Activated naive CD4-positive, alpha-beta T cell treated with anti-CD3 and anti-CD28 coated beads for 36 hours (primary cell): ENCODE measurements around the gene STK11IP. TPM values are rescaled to one million over a fixed set of nuclear protein-coding genes. Genes with fewer than 3 reads are reported as not detected.

Experiments used
- CTCF ChIA-PET: fragments of 350-600 bp; sonication (Branson Sonifier 250); formaldehyde crosslinking; loops from one replicate; lab custom pipeline; 2021; ENCODE audit warnings: antibody characterized with exemption; lab: Charles Lee
- DNase-seq: peaks from one replicate; pipeline ENCODE4 v3.0.0-alpha.2; 2020
- H3K27ac Mint-ChIP-seq: one replicate; pipeline ENCODE4 v1.8.0; 2021; ENCODE audit warnings: mild to moderate bottlenecking, mixed read lengths
- H3K27me3 Mint-ChIP-seq: one replicate; pipeline ENCODE4 v1.8.0; 2021; ENCODE audit warnings: low read depth, mixed read lengths
- H3K36me3 Mint-ChIP-seq: one replicate; pipeline ENCODE4 v1.8.0; 2021; ENCODE audit warnings: low read depth, mixed read lengths
- H3K4me1 Mint-ChIP-seq: one replicate; pipeline ENCODE4 v1.8.0; 2021; ENCODE audit warnings: low read depth, mixed read lengths
- H3K4me3 Mint-ChIP-seq: one replicate; pipeline ENCODE4 v1.8.0; 2021; ENCODE audit warnings: mild to moderate bottlenecking, moderate library complexity, mixed read lengths
- H3K9me3 Mint-ChIP-seq: one replicate; pipeline ENCODE4 v1.8.0; 2021; ENCODE audit warnings: mixed read lengths
- intact Hi-C: fragments of 100-400 bp; cut with micrococcal nuclease; formaldehyde crosslinking; loops from one replicate; pipeline ENCODE4 v1.15.1; 2023
- total RNA-seq, 2 experiments: library from RNA; stranded (reverse); gene quantifications; one replicate each; pipeline ENCODE4 v1.2.3, GENCODE V29; 2021

Gene STK11IP
- total RNA-seq, 2 experiments from 2014 or later = 32.1 TPM

DNA sequence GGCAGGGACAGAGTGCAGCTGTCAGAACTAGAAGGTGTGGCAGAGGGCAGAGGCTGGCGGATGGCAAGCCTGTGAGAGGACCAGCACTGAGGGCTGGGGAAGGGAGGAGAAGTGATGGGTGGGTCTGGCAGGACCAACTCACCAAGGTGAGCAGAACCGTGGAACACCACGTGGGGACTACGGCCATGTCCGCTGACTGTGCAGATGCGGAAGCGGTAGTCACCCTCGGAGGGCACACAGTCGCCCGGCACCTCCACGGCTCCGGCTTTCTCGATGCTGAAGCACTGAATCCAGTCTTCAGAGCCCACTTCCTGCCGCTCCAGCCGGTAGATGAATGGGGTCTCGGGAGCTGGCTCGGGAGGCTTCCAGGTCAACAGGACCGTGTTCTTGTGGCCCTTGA, 30.5 kb upstream of the STK11IP start:
- no peak overlapping the region for H3K27ac Mint-ChIP-seq
- intact Hi-C loops = no loop called here
- no peak for DNase-seq
- no peak overlapping the region for H3K4me3 Mint-ChIP-seq
- no peaks in the 10 kb centered on the region for H3K9me3 Mint-ChIP-seq
- H3K27me3 Mint-ChIP-seq = peaks cover 38% of the 10 kb centered on the region
- CTCF ChIA-PET = interaction anchor here (1.0 to 1.5 kb wide), 2 partner anchors 37 to 164 kb away, joined by 3 to 4 read pairs; no protein-coding TSS in a partner anchor
- H3K36me3 Mint-ChIP-seq = no peaks in the 10 kb centered on the region
- no peaks in the 10 kb centered on the region for H3K4me1 Mint-ChIP-seq

DNA sequence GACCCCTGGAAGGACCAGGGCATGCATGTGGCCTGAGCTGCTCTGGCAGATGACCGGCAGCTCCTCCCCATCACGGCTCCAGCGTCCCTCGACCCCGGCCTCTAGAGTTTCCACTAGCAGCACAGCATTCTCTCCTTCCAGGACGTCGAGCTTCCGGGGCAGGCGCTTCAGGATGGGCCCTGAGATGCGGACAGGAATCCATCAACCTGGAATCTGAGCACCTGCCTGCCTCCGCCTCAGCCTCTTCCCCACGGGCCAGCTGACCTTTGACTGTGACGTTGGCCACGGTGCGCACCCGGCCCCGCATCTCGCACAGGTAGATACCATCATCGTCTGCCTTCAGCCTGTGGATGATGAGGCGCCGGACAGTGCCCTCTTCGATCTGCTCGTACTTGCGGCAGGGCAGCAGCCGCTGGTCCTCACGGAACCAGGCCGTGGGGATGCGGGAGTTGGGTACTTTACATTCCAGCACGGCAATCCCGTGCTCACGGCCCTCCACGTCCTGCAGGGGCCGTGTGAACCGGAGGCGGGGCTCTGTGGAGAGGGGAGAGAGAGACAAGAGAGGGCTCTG, 29.8 kb upstream of the STK11IP start:
- Mint-ChIP-seq H3K36me3 (no peaks in the 10 kb centered on the region), H3K27ac (no peak overlapping the region), H3K4me3 (no peak overlapping the region), H3K27me3 (peaks cover 37% of the 10 kb centered on the region), H3K4me1 (no peaks in the 10 kb centered on the region), H3K9me3 (no peaks in the 10 kb centered on the region)
- intact Hi-C loops = no loop called here
- CTCF ChIA-PET = interaction anchor here (1.5 kb wide), 1 partner anchor 38 kb away, joined by 4 read pairs; no protein-coding TSS in a partner anchor
- no peak for DNase-seq

DNA sequence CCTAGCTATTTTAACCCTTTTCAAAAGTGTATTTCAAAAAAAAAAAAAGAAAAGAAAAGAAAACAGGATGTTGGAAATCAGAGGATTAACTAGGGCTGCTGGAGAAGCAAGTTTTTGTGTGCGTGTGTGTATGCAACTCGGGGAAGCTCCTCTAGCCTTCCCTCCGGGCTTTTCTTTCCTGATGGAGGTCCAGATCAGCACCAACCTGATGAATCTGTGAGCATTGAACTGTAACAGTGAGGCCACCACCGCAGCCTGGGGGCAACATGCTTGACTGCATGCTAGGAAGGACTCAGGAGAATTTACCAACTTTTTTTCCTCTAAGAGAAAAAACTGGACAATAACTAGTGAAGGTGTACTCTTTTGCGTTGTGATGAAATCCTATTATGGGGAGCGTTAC, 28.6 kb upstream of the STK11IP start:
- intact Hi-C loops = no loop called here
- CTCF ChIA-PET = interaction anchor here (0.6 to 0.7 kb wide), 2 partner anchors 28 to 39 kb away, joined by 3 to 4 read pairs; no protein-coding TSS in a partner anchor
- Mint-ChIP-seq H3K4me1 (no peaks in the 10 kb centered on the region), H3K9me3 (no peaks in the 10 kb centered on the region), H3K4me3 (no peak overlapping the region), H3K27ac (no peak overlapping the region), H3K36me3 (no peaks in the 10 kb centered on the region), H3K27me3 (peaks cover 42% of the 10 kb centered on the region)
- no peak for DNase-seq

GRCh38 chr2:219569635-219570034, 28.0 kb upstream of the STK11IP start:
- Mint-ChIP-seq H3K4me1 (no peaks in the 10 kb centered on the region), H3K27ac (no peak overlapping the region), H3K4me3 (no peak overlapping the region), H3K9me3 (no peaks in the 10 kb centered on the region), H3K36me3 (no peaks in the 10 kb centered on the region), H3K27me3 (peaks cover 39% of the 10 kb centered on the region)
- intact Hi-C loops = no loop called here
- DNase-seq = no peak
- CTCF ChIA-PET = interaction anchor here (0.7 kb wide), 2 partner anchors 10 to 29 kb away, joined by 3 to 4 read pairs; no protein-coding TSS in a partner anchor

DNA sequence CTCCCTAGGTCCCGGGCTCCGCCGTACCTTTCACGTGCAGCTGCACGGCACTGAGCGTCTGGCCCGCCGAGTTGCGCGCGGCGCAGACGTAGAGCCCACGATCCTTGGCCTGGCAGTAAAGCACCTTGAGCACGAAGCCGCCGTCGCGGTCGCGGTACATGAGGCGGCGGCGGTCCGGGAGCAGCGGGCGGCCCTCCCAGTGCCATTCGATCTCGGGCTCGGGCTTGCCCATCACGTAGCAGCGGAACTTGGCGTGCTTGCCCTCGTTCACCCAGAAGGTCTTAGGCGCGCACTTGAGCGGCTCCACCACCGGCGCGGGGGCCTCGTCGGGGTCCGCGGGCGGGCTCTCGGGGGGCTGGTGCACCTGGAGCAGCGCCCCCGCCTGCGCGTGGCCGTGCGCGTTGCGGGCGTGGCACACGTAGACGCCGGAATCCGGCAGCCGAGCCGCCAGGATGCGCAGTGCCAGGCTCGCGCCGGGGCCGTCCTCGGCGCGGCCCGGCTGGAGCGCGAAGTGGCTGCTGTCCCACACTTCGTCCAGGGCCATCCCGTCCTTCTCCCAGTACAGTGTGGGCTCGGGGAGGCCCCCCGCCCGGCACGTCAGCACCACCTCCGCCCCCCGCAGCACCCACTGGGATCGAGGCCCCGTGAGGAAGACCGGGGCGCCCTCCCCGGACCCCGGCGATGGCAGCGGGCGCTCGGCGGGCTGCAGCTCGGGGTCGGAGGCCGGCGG, 27.3 kb upstream of the STK11IP start:
- no peaks in the 10 kb centered on the region for H3K4me1 Mint-ChIP-seq
- H3K36me3 Mint-ChIP-seq = no peaks in the 10 kb centered on the region
- peaks cover 42% of the 10 kb centered on the region for H3K27me3 Mint-ChIP-seq
- CTCF ChIA-PET = interaction anchor here (0.7 to 1.4 kb wide), 3 partner anchors 11 to 167 kb away, joined by 3 to 6 read pairs (median 6); no protein-coding TSS in a partner anchor
- H3K4me3 Mint-ChIP-seq = peak overlapping the region; percentile 52
- no peaks in the 10 kb centered on the region for H3K9me3 Mint-ChIP-seq
- H3K27ac Mint-ChIP-seq = no peak overlapping the region
- DNase-seq = no peak
- intact Hi-C loops = no loop called here

GRCh38 chr2:219570924-219571310, 26.7 kb upstream of the STK11IP start:
- Mint-ChIP-seq H3K4me1 (no peaks in the 10 kb centered on the region), H3K9me3 (no peaks in the 10 kb centered on the region), H3K27me3 (peaks cover 43% of the 10 kb centered on the region), H3K36me3 (no peaks in the 10 kb centered on the region), H3K4me3 (no peak overlapping the region), H3K27ac (no peak overlapping the region)
- CTCF ChIA-PET = interaction anchor here (0.7 to 1.4 kb wide), 3 partner anchors 12 to 168 kb away, joined by 3 to 6 read pairs (median 6); no protein-coding TSS in a partner anchor
- intact Hi-C loops = no loop called here
- DNase-seq = no peak

- Mint-ChIP-seq H3K4me3 (peak within 1 kb of the TSS; percentile 52), H3K27ac (no peak within 1 kb of the TSS)
Measured at GRCh38 chr2:219571311-219572236, 26.1 kb upstream of the STK11IP start, which contains the start of gene OBSL1. Gene OBSL1 (minus strand): TSS chr2:219571539. CDS start chr2:219571232, 307 bp downstream.

DNA sequence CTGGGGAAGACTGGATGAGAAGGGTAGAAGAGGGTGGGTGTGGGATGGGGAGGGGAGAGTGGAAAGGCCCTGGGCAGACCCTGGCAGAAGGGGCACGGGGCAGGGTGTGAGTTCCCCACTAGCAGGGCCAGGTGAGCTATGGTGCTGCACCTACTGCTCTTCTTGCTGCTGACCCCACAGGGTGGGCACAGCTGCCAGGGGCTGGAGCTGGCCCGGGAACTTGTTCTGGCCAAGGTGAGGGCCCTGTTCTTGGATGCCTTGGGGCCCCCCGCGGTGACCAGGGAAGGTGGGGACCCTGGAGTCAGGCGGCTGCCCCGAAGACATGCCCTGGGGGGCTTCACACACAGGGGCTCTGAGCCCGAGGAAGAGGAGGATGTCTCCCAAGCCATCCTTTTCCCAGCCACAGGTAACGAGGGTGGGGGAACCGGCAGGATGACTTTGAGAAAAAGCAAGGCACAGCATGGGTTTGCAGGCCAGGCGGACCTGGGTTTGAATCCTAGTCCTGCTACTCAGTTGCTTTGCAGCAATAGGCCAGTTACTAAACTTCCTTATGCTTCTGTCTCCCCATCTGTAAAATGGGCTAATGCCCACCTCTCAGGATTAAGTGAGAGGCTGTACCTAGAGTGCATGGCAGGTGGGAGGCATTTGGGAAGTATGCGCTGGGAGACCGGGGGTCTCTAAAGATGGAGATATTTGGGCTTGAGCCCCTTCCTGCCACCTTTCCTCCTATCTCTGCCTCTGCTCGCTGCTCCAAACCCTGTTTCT, 25.2 kb upstream of the STK11IP start, which contains the start of gene INHA:
TSS of gene INHA (plus strand) at position 74 of the 765 bp plus-strand sequence. CDS start at position 139, 65 bp downstream.
- Mint-ChIP-seq H3K27me3 (peaks cover 36% of the 10 kb centered on the region), H3K9me3 (no peaks in the 10 kb centered on the region), H3K4me3 (peak within 1 kb of the TSS; percentile 36), H3K36me3 (no peaks in the 10 kb centered on the region), H3K27ac (no peak within 1 kb of the TSS), H3K4me1 (no peaks in the 10 kb centered on the region)
- no peak for DNase-seq
- CTCF ChIA-PET = interaction anchor here (0.9 to 1.4 kb wide), 2 partner anchors 12 to 169 kb away, joined by 4 to 6 read pairs; no protein-coding TSS in a partner anchor
- intact Hi-C loops = no loop called here

More at GRCh38 chr2:219571311-219572236, 26.1 kb upstream of the STK11IP start, which contains the start of gene OBSL1:
- DNase-seq = no peak
- no peaks in the 10 kb centered on the region for H3K36me3 Mint-ChIP-seq
- H3K9me3 Mint-ChIP-seq = no peaks in the 10 kb centered on the region
- CTCF ChIA-PET = interaction anchor here (0.7 to 1.4 kb wide), 3 partner anchors 13 to 168 kb away, joined by 3 to 6 read pairs (median 6); no protein-coding TSS in a partner anchor
- intact Hi-C loops = no loop called here
- peaks cover 41% of the 10 kb centered on the region for H3K27me3 Mint-ChIP-seq
- no peaks in the 10 kb centered on the region for H3K4me1 Mint-ChIP-seq

GRCh38 chr2:219573166-219573565, 24.5 kb upstream of the STK11IP start:
- H3K9me3 Mint-ChIP-seq = no peaks in the 10 kb centered on the region
- H3K27ac Mint-ChIP-seq = no peak overlapping the region
- no peak for DNase-seq
- no peaks in the 10 kb centered on the region for H3K36me3 Mint-ChIP-seq
- CTCF ChIA-PET = no interaction called here
- H3K4me3 Mint-ChIP-seq = no peak overlapping the region
- intact Hi-C loops = no loop called here
- H3K27me3 Mint-ChIP-seq = peaks cover 36% of the 10 kb centered on the region
- no peaks in the 10 kb centered on the region for H3K4me1 Mint-ChIP-seq

DNA sequence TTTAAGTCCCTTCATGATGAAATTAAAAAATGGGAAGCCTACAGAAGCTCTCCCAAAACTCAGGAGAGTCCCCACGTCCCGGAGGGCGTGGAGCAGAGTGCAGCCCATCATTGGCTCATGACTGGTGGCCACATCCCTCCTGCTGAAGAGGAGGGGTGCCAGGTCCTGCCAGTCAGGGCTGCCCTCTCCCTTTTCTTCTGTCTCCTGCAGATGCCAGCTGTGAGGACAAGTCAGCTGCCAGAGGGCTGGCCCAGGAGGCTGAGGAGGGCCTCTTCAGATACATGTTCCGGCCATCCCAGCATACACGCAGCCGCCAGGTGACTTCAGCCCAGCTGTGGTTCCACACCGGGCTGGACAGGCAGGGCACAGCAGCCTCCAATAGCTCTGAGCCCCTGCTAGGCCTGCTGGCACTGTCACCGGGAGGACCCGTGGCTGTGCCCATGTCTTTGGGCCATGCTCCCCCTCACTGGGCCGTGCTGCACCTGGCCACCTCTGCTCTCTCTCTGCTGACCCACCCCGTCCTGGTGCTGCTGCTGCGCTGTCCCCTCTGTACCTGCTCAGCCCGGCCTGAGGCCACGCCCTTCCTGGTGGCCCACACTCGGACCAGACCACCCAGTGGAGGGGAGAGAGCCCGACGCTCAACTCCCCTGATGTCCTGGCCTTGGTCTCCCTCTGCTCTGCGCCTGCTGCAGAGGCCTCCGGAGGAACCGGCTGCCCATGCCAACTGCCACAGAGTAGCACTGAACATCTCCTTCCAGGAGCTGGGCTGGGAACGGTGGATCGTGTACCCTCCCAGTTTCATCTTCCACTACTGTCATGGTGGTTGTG, 23.0 kb upstream of the STK11IP start:
- CTCF ChIA-PET = interaction anchor here (0.6 to 1.6 kb wide), 2 partner anchors 14 to 45 kb away, joined by 3 to 6 read pairs; no protein-coding TSS in a partner anchor
- H3K4me3 Mint-ChIP-seq = no peak overlapping the region
- intact Hi-C loops = no loop called here
- no peaks in the 10 kb centered on the region for H3K9me3 Mint-ChIP-seq
- no peaks in the 10 kb centered on the region for H3K4me1 Mint-ChIP-seq
- H3K27ac Mint-ChIP-seq = no peak overlapping the region
- no peak for DNase-seq
- peaks cover 25% of the 10 kb centered on the region for H3K27me3 Mint-ChIP-seq
- H3K36me3 Mint-ChIP-seq = no peaks in the 10 kb centered on the region
